ENCODE measurements around the gene SPDYC.
"Not testable (repeated sequence)": the region's sequence is repeated elsewhere in the genome, so short reads cannot be mapped to it uniquely, and the experiment has no call there.

The SPDYC gene

DNA sequence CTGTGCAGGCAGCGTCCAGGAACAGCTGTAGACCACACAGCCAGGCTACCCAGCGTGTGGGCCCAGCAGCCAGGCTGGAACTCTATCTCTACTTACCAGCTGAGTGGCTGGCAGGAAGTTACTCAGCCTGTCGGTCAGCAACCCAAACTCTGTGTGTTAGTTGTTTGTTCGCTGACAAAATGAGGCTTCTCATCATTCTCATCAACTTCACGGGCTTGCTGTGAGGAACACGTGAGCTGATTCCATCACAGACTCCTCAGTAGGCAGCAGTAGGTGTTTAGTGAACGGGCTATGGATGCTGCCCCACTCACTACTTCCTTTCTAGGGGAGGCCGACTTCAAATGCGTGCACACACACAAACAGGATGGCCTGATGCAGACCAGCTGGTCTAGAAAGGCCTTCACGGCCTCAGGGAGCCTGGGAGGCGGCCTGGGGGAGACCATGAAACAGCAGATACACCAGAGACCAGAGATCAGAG, 830 bp upstream of the SPDYC start:
- no peak for DNase-seq (ENCODE audit: low spot score)

DNA sequence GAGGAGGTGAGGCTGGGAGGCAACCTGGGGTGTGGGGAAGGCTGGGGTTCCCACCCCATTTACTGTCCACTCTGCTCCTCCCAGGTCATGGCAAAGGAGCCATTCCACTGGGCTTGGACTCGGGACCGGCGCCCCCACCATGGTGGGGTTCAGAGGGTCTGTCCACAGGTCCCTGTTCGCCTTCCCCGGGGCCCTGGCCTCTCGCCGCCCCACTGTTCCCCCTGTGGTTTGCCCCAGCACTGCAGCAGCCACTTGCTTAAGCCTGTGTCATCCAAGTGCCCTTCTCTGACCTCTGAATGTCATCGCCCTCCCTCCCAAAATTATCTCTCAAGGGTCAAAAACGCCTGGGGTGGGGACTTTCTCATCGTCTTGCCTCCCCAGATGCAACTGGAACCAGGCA, 2.6 kb downstream of the SPDYC start:
- DNase-seq (ENCODE audit: low spot score): no peak

DNA sequence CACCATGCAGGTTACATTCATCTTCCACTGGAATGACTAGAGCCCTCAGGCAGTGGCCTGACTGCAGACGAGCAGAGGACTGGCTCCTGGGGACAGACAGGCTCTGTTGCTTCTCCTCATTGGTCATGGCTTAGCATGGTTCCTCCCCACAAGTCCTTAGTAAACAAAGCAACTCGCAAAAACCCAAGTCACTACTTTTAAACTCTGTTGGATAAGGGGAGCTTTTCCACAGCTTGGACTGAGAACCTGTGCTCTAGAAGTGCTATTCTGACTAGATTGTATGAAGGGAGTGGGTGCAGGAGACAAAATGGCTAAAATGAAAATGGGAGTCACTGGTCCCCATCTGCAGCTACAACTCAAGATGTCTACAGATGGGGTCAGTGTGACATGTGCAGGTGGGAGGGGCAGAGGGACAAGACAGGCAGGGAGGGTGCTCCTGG, 4.6 kb downstream of the SPDYC start:
- not testable (repeated sequence) for DNase-seq (ENCODE audit: low spot score)

DNA sequence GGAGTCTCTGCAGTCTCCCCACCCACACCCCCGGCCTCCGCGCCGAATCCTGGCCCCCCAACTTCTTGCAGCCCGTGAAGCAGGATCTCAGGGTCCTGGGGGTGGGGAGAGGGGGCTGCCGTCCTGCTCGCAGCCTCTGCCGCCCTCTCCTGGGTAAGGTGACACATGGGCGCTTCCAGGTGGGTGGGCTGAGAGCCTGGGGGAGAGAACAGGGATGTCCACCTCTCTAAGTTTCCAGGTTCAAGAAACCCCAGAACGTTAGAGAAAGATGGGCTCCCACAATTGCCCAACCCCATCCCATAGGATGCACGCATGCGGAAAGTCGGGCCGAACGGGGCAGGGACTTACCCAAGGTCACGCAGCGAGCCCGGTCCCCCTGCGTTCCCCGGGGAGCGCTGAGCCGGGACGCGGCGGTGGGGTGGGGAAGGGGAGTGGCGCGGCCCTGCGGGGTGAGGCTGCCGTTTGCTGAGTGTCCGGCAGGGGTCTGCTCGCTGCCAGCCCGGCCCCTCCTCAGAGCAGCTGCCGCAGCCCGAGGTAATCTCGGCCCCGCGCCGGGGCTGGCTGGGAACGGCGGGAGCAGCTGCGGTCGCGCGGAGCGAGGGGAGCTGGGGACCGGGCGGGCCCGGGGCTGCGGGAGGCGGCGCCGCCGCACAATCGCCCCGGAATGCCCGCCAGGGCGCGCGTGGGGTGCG, 11.0 kb downstream of the SPDYC start:
- peak; percentile 85 for DNase-seq (ENCODE audit: low spot score)

DNA sequence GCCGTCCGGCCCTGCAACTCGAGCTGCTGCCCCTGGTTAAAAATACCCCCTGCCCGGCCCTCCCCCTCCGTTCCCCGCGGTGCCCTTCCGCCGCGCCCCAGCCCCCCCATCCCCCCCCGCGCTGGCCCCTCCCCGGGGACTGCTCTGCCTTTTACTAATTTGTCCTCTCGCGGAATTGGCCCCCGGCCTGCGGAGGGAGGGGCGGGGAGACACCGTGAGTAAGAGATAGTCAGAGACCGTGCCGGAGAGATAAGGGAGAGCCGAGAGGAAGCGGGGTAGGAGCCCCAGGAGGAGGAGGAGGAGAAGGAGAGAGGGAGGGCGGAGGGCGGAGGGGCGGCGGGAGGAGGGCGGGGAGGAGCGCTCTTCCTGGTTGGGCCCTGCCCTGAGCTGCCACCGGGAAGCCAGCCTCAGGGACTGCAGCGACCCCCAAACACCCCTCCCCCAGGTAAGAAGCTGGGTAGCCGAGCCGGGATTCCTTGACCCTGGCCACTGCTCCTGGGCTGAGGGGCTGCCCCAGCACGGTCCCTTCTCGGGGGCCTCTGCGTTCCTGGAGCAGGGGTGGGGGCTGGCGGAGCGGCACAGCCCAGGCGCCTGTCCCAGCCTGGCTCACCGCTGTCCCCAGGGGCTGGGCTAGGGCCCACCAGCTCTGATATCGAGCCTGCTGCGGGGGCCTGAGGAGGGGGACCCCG, 11.7 kb downstream of the SPDYC start, which contains the start of gene CAPN1:
CAPN1 (plus strand) TSS at position 360 of the 689 bp plus-strand sequence. CDS start 774 bp downstream, outside the sequence.
- DNase-seq (ENCODE audit: low spot score): peak; percentile 93

DNA sequence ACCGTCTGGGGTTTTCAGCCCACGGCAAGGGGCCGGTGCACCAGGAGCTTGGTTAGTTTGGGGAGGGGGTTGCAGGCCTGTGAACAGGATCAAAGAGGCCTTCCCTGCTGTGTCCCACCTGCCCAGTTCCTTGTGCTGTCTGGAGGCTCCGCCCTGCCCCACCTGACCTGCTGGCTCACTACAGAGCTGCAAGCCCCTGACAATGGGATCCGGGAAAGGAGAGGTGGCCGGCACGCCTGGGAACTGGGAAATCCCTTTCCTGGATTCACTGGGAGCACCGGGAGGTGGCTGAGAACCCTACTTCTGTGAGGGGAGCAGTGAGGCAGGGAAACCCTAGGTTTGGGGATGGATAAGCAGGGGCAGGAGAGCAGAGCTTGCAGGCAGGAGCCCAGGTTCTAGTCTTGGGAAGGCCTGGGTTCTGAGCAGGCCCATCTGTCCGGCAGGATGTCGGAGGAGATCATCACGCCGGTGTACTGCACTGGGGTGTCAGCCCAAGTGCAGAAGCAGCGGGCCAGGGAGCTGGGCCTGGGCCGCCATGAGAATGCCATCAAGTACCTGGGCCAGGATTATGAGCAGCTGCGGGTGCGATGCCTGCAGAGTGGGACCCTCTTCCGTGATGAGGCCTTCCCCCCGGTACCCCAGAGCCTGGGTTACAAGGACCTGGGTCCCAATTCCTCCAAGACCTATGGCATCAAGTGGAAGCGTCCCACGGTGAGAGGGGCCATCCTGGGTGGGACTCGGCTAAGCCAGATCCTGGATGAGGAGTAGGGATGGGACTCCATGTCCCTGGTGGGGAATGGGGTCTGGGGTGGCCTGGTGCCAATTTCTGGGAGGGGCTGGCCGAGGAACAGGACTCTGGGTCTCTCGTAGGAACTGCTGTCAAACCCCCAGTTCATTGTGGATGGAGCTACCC, 12.5 kb downstream of the SPDYC start:
- DNase-seq (ENCODE audit: low spot score): peak; percentile 50

DNA sequence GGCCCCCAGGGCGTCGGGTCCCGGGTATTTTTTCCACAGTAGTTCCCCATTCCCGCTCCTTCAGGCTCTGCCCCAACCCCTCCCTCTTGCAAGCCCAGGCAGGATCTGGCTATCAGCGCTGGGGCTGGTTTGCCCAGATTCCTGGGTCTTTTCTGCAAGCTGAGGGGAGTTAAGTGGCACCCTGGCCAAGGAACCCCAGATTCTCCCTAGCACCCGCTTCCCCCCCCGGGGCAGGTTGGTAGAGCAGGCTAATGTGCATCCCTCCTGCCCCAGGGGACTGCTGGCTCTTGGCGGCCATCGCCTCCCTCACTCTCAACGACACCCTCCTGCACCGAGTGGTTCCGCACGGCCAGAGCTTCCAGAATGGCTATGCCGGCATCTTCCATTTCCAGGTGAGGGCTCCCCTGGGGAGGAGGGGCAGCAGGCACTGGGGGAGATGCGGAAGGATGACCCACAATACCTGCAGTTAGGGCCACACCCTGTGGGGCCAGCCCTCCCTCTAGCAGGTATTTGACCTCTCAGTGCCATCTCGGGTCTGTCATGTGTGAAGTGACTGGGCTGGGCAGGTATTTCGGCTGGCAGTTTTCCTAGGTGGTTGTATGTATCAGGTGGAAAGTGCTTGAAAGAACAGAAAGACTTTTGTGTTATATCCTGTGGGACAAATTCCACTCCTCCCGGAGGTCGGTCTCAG, 13.3 kb downstream of the SPDYC start:
- no peak for DNase-seq (ENCODE audit: low spot score)

DNA sequence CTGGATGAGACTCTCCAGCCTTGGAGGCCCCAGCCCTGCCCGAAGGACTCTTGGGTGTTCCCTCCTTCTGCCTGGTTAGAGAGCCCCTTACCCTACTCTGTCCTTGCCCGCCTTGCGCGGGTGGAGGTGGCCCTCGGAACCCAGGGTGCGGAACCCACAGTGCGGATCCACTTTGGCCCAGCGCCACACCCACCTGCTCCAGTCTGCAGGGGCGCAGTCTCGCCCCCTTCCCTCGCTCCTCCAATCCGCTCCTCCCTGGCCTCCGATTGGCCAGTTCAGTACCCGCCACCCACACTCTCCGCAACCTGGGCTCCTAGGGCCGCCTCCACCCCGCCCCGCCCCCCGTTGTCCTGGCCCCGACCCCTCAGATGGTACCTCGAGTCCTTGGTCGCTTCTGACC, 14.1 kb downstream of the SPDYC start:
- no peak for DNase-seq (ENCODE audit: low spot score)

DNA sequence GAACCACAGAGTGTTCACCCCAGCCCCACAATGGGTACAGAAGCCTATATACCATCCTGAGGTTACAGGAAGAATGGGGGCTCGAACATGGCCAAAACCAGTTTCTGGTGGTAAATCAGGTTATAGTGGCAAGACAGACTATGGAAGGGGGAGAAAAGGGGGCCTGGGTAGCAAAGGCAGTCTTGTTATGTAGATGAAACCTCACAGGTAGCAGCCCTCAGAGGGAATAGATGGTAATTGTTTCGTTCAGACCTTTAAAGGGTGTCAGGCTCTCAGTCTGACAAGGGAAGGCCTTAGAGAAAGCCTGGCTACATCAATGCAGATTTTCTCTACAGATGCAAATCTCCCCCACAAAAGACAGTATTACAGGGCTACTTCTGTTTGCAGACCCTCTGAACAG, 15.1 kb downstream of the SPDYC start:
- no peak for DNase-seq (ENCODE audit: low spot score)

DNA sequence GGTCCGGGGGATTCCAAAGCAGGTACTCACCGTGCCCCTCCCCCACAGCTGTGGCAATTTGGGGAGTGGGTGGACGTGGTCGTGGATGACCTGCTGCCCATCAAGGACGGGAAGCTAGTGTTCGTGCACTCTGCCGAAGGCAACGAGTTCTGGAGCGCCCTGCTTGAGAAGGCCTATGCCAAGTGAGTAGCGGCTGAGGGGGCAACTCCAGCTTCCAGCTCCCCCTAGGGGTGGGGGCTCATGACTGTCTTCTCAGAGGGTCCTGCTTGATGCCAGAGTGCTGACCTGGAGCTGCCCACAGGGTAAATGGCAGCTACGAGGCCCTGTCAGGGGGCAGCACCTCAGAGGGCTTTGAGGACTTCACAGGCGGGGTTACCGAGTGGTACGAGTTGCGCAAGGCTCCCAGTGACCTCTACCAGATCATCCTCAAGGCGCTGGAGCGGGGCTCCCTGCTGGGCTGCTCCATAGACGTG, 15.9 kb downstream of the SPDYC start:
- no peak for DNase-seq (ENCODE audit: low spot score)

DNA sequence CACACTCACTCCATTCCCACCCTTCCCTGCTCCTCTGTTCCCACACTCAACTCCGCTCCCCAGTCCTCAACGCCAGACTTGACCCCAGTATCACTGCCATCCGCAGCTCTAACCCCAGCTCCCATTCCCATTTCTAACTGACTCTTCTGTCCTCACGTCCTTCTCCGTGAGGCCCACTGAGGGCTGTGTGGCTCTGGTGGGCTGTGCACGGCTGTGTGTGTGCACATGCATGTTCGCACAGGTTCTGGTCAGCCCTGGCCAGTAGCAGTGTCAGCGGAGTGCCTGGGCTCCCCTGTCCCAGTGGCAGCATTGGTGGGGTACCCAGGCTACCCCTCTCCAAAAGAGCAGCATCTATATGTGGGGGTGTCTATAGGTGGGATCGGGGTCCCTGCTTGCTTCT, 16.7 kb downstream of the SPDYC start:
- DNase-seq (ENCODE audit: low spot score): no peak

DNA sequence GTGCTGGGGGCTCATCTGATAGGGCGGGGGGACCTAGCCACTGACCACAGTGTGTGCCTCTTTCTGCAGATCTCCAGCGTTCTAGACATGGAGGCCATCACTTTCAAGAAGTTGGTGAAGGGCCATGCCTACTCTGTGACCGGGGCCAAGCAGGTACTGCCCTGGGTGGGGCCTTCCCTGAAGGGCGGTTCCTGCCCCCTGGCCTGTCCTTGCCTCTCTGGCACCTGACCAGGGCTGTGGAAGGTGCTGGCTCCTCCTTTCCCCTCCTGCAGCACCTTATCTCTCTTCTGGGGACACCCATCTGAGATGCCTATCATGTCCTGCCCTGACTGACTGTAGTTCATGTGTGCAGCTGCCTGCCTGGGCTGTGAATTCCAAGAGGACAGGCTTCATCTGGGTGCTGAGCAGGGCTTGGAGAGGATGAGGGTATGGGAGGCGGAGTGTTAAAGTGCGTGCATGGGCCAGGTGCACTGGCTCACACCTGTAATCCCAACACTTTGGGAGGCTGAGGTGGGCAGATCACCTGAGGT, 17.2 kb downstream of the SPDYC start:
- no peak for DNase-seq (ENCODE audit: low spot score)

DNA sequence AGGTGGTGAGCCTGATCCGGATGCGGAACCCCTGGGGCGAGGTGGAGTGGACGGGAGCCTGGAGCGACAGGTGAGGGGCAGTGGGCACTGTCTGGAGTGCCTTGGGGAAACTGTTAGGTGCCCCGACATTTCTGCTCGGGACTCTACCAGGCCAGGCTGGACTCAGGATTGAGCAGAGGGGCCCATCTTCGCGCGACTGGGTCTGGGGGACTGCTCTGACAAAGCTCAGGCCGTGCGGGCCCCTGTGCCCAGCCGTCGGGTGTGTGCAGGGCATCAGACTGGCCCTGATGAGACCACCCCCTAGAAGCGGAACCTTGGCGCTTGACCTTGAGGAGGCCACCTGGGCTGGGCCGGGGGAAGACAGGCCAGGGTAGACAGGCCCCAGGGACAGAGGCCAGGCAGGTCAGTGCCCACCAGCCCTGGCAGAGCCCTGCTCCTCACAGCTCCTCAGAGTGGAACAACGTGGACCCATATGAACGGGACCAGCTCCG, 18.0 kb downstream of the SPDYC start:
- no peak for DNase-seq (ENCODE audit: low spot score)

DNA sequence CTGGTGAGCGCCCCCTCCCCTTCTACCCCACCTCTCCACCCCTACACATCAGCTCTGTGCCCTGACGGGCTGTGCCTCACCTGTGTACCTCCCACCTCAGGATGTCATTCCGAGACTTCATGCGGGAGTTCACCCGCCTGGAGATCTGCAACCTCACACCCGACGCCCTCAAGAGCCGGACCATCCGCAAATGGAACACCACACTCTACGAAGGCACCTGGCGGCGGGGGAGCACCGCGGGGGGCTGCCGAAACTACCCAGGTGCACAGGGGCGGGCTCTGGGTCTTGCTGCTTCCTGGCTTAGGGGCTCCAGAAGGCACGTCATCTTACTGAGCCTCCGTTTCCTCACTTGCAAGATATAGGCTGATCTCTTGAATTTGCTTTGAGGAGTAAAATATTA, 18.5 kb downstream of the SPDYC start:
- DNase-seq (ENCODE audit: low spot score): no peak

DNA sequence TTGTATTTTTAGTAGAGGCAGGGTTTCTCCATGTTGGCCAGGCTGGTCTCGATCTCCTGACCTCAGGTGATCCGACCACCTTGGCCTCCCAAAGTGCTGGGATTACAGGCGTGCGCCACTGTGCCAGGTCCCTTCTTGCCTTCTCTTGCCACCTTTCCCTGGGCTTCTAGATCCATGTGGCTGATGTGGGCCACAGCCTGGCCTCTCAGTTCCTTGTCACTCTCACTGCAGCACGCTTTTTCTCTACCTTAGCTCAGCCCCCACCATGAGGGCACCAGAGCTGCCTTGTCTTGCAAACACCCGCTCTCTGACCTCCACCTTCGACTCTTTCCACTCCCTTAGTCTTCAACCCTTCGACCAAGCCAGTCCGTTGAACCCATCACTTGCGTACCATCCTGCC, 19.2 kb downstream of the SPDYC start:
- no peak for DNase-seq (ENCODE audit: low spot score)

DNA sequence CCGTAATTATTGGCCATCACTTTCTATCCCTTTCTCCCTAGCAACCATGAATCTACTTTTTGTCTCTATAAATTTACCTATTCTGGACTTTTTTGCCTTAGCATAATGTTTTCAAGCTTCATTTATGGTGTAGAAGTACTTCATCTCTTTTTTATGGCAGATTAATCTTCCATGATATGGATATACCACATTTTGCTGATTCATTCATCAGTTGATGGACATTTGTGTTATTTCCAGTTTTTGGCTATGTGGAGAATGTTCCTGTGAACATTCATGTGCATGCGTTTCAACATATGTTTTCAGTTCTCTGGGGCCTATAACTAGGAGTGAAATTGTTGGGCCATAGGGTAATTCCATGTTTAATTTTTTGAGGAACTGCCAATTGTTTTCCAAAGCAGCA, 24.5 kb downstream of the SPDYC start:
- DNase-seq (ENCODE audit: low spot score): no peak

DNA sequence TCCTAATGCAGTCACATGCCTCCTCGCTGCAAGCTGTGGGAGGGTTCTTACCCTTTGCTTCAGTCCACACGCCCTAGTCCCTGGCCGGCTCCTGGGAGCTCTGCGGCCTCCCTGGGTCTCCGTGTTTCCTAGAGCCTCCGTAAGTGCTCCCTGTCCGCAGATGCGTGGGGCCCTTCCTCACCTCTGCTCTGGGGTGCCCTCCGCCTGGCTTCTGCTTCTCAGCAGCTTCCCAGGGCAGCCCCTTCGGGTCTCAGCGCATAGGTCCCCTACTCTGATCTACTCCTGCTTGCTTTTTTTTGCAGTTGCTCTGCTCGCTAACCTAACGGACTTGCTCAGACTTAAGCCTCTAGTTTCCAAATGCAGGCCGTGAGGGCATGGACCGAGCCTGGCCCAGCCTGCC, 34.1 kb downstream of the SPDYC start:
- no peak for DNase-seq (ENCODE audit: low spot score)

DNA sequence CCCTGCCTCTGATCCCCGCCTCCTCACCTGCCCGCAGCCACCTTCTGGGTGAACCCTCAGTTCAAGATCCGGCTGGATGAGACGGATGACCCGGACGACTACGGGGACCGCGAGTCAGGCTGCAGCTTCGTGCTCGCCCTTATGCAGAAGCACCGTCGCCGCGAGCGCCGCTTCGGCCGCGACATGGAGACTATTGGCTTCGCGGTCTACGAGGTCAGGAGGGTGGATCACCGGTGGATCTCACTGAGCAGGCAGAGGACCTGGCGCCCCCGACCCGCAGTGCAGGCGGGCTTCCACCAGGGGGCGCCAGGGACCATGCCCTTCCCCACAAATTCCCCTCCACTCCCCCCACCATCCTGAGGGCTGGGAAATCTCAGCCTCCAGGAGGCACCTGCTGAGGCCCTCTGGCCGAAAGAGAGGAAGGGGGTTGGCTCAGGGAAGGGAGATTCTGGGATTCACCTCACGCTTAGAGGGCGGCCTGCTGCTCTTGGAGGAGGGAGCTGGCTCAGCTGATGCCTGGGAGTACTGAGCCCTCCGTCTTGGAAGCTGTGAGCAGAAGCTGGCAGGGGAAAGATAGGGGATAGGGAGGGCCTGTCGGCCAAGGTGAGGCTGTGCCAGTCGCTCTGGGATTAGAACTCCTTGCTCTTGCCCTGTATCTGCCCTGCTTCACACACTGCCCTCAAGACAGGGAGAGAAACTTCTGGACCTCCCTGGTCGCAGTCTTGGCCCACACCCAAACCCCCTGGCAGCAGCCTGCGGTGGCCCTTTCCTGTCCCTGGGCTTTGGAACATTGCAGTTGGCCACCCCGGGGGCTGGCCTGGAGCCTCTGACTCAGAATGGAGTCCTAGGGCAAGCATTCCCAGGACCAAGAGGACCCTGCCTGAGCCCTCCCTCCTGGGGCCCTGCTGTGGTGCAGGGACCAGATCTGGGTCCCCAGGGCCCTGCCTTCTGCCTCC, 34.9 kb downstream of the SPDYC start:
- peak; percentile 69 for DNase-seq (ENCODE audit: low spot score)

DNA sequence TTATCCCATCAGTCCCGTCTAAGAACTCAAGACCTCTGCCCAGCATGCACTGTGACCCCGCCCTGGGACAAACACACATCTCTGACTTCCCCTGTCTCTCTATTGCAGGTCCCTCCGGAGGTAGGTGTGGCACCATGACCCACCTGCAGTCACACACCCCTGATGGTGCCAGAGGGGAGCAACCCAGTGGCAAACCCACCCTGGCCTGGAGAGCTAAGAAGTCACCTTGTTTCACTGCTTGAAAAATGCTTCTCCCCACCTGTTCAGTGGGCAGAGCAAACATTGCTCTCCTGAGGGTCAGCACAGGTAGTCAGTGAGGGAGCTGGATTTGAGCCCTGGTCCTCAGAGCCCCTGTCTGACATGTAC, 35.6 kb downstream of the SPDYC start:
- no peak for DNase-seq (ENCODE audit: low spot score)

DNA sequence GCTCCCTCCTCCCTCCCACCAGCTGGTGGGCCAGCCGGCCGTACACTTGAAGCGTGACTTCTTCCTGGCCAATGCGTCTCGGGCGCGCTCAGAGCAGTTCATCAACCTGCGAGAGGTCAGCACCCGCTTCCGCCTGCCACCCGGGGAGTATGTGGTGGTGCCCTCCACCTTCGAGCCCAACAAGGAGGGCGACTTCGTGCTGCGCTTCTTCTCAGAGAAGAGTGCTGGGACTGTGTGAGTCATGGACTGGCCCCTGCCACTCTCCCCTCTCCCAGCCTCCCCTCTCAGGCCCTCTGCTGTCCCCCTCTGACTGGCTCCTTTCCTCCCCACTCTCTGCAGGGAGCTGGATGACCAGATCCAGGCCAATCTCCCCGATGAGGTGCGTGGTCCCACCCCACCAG, 36.4 kb downstream of the SPDYC start:
- no peak for DNase-seq (ENCODE audit: low spot score)
